ENCODE results near the gene PCDHGB1. TPM values are rescaled to one million over a fixed set of nuclear protein-coding genes. Genes with fewer than 3 reads are reported as not detected.

Gene PCDHGB1
- total and polyA plus RNA-seq, 2 donors (not counting 3 experiments of a cell fraction or from before 2014, with no cell fraction given), result 0.39 to 0.62 TPM

DNA sequence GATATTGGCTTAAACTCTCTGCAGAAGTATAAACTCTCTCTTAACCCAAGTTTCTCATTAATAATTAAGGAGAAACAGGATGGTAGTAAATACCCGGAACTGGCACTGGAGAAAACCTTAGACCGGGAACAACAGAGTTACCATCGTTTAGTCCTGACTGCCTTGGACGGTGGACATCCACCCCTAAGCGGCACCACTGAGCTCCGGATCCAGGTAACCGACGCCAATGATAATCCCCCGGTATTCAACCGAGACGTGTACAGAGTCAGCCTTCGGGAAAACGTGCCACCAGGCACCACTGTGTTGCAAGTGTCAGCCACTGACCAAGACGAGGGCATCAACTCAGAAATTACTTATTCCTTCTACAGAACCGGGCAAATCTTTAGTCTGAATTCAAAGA lies 48.7 kb downstream of the PCDHGB1 start:
- peaks cover 2% of the 10 kb centered on the region for H3K9me3 ChIP-seq (replicated peaks; ENCODE audit: control insufficient read depth, insufficient read depth, low read length)
- no peak overlapping the region for H2AFZ ChIP-seq (ENCODE audit: low read depth, low read length)
- ChIA-PET CTCF (interaction anchor here (1.2 to 3.5 kb wide), 12 partner anchors 8 to 165 kb away, joined by 6 to 45 read pairs (median 16); partner anchors contain the start of genes PCDHGA10, PCDHGA11, PCDHGA12 and PCDHGA2), POLR2A (no interaction called here)
- BruUV-seq (replicated peaks), result no TSS peak
- no peak overlapping the region for H3K27ac ChIP-seq (ENCODE audit: insufficient read depth, low read depth, low read length)
- DNase-seq (ENCODE audit: low read depth, low spot score), result no peak
- no peak overlapping the region for H3K9ac ChIP-seq (replicated peaks; ENCODE audit: extremely low read depth, insufficient read depth, low read length)
- no peak overlapping the region for H3K4me3 ChIP-seq (replicated peaks in 1 of 3; ENCODE audit: insufficient read depth in 1 of 3, low read depth in 1 of 3, low read length in 3 of 3)
- no peak for FAIRE-seq
- no peaks in the 10 kb centered on the region for H3K9me1 ChIP-seq (replicated peaks; ENCODE audit: control insufficient read depth, extremely low read depth, insufficient read depth, low read length)
- no peak for TF ChIP-seq MYC (IDR thresholded peaks at IDR 0.05; ENCODE audit: low read depth, low read length)
- TF ChIP-seq, protein P1, sequence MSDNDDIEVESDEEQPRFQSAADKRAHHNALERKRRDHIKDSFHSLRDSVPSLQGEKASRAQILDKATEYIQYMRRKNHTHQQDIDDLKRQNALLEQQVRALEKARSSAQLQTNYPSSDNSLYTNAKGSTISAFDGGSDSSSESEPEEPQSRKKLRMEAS (IDR thresholded peaks at IDR 0.05; ENCODE audit: insufficient read depth, insufficient read length), result no peak
- TF ChIP-seq, protein P2, sequence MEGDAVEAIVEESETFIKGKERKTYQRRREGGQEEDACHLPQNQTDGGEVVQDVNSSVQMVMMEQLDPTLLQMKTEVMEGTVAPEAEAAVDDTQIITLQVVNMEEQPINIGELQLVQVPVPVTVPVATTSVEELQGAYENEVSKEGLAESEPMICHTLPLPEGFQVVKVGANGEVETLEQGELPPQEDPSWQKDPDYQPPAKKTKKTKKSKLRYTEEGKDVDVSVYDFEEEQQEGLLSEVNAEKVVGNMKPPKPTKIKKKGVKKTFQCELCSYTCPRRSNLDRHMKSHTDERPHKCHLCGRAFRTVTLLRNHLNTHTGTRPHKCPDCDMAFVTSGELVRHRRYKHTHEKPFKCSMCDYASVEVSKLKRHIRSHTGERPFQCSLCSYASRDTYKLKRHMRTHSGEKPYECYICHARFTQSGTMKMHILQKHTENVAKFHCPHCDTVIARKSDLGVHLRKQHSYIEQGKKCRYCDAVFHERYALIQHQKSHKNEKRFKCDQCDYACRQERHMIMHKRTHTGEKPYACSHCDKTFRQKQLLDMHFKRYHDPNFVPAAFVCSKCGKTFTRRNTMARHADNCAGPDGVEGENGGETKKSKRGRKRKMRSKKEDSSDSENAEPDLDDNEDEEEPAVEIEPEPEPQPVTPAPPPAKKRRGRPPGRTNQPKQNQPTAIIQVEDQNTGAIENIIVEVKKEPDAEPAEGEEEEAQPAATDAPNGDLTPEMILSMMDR (IDR thresholded peaks at IDR 0.05; ENCODE audit: extremely low read depth in 1 of 2, insufficient read depth in 1 of 2, low read depth in 1 of 2, low read length in 2 of 2), result no peak
- TF ChIP-seq POLR2AphosphoS5 (IDR thresholded peaks at IDR 0.05; ENCODE audit: insufficient read depth, low read depth, low read length), result no peak
- no peak overlapping the region for H3K4me2 ChIP-seq (ENCODE audit: insufficient read depth, low read length)
- H3K4me1 ChIP-seq (ENCODE audit: control insufficient read depth, extremely low read depth, insufficient read depth, low read length), result peaks cover 2% of the 10 kb centered on the region
- no peaks in the 10 kb centered on the region for H3K79me2 ChIP-seq (ENCODE audit: control insufficient read depth, insufficient read depth, low read length)
- no peaks in the 10 kb centered on the region for H3K36me3 ChIP-seq (ENCODE audit: control insufficient read depth in 2 of 2, extremely low read depth in 1 of 2, insufficient read depth in 2 of 2, low read length in 2 of 2)
- intact Hi-C loops (cut with micrococcal nuclease) (no loop called here), dilution Hi-C loops (cut with MboI; ENCODE audit: extremely low pct_ligation_motif_present, low sequenced_read_pairs) (no loop called here)
- no peaks in the 10 kb centered on the region for H4K20me1 ChIP-seq (replicated peaks; ENCODE audit: control insufficient read depth, extremely low read depth, insufficient read depth, low read length)
- peaks cover 37 to 69% of the 10 kb centered on the region in 2 experiments for H3K27me3 ChIP-seq (ENCODE audit: control insufficient read depth in 2 of 2, insufficient read depth in 2 of 2, low read length in 2 of 2)

Measured in endothelial cell of umbilical vein (primary cell).